ENCODE results near the gene LAX1.
A peak's percentile ranks its signal among the peaks of the same experiment; 100 is the strongest.

Gene LAX1

DNA sequence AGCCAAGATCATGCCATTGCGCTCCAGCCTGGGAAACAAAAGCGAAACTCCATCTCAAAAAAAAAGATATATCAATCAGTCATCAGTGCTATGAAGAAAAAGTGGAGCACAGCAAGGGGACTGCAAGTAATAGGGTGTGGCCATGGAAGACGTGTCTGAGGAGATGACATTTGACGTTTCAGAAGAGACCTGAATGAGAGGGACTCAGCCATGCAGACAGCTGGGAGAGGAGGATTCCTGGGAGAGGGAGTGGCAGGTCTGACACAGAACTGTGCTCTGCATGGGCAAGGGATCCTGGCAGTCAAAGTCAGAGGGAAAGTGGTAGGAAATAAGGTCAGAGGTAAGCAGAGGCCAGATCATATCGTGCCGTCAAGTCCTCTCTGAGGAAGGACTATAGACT, 3.3 kb downstream of the LAX1 start:
- no peak overlapping the region for H3K4me3 ChIP-seq (ENCODE audit: low read depth, low read length)
- no peak for DNase-seq (ENCODE audit: low read depth)
- TF ChIP-seq POLR2A (IDR thresholded peaks at IDR 0.05; ENCODE audit: extremely low read depth, insufficient read length) (no peak), MYC (IDR thresholded peaks at IDR 0.05; ENCODE audit: low read depth, low read length) (no peak)
- TF ChIP-seq, protein P1, sequence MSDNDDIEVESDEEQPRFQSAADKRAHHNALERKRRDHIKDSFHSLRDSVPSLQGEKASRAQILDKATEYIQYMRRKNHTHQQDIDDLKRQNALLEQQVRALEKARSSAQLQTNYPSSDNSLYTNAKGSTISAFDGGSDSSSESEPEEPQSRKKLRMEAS (IDR thresholded peaks at IDR 0.05; ENCODE audit: low read depth, low read length): no peak
- TF ChIP-seq, protein P2, sequence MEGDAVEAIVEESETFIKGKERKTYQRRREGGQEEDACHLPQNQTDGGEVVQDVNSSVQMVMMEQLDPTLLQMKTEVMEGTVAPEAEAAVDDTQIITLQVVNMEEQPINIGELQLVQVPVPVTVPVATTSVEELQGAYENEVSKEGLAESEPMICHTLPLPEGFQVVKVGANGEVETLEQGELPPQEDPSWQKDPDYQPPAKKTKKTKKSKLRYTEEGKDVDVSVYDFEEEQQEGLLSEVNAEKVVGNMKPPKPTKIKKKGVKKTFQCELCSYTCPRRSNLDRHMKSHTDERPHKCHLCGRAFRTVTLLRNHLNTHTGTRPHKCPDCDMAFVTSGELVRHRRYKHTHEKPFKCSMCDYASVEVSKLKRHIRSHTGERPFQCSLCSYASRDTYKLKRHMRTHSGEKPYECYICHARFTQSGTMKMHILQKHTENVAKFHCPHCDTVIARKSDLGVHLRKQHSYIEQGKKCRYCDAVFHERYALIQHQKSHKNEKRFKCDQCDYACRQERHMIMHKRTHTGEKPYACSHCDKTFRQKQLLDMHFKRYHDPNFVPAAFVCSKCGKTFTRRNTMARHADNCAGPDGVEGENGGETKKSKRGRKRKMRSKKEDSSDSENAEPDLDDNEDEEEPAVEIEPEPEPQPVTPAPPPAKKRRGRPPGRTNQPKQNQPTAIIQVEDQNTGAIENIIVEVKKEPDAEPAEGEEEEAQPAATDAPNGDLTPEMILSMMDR (IDR thresholded peaks at IDR 0.05; ENCODE audit: low read depth, low read length): no peak

DNA sequence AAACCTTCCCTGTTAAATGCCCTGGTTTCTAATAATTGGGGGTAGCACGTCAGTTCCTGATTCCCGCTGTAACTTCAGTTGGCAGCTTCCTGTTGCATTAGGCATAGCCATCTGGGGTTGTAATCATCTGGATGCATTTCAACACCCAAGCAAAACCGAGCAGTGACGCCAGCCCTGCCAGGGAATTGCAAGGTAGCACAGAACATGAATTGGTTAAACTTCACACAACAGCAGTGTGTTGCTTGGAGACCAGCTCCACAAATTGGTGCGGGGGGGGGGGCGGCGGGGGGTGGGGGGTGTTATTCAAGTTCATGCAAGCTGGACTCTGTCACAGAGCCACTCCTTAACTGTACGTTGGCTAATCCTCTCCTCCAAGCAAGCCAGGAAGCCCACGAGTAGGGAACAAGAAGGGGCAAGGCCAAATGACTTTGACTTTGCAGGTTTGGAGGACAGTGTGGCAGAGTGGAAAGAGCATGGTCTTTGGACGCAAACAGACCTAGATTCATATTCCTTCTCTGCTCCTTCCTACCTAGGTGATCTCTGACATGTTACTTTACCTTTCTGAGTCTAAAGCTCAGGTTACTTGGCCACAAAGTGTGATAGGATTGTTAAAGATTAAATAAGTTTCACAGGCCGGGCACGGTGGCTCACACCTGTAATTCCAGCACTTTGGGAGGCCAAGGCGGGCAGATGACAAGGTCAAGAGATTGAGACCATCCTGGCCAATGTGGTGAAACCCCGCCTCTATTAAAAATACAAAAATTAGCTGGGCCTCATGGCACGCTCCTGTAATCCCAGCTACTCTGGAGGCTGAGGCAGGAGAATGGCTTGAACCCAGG, 4.7 kb downstream of the LAX1 start:
- peak; percentile 95 for DNase-seq (ENCODE audit: low read depth)
- TF ChIP-seq POLR2A (IDR thresholded peaks at IDR 0.05; ENCODE audit: extremely low read depth, insufficient read length) (no peak), MYC (IDR thresholded peaks at IDR 0.05; ENCODE audit: low read depth, low read length) (peak; percentile 19; the same call in 1 of the 2 replicates)
- TF ChIP-seq, protein P1 (IDR thresholded peaks at IDR 0.05; ENCODE audit: low read depth, low read length): no peak
- TF ChIP-seq, protein P2 (IDR thresholded peaks at IDR 0.05; ENCODE audit: low read depth, low read length): no peak
- H3K4me3 ChIP-seq (ENCODE audit: low read depth, low read length): no peak overlapping the region

DNA sequence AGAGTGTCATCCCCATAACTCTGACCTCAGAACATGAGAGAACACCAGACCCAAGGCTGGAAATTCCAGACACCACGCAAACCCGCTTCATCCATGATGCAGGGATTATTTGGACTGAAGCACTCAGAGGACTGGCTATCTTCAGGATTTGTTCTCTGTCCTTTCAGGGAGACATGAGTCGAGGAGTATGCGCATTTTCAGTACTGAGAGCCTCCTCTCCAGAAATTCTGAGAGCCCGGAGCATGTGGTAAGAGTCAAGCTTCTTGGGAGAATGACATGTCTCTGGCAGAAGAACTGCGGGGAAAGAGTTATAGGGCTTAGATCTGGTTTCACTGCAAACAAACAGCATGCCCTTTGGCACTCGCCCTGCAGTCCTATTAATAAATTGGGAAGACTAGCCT, 6.9 kb downstream of the LAX1 start:
- no peak overlapping the region for H3K4me3 ChIP-seq (ENCODE audit: low read depth, low read length)
- DNase-seq (ENCODE audit: low read depth): no peak
- no peak for TF ChIP-seq POLR2A (IDR thresholded peaks at IDR 0.05; ENCODE audit: extremely low read depth, insufficient read length)
- TF ChIP-seq, protein P1 (IDR thresholded peaks at IDR 0.05; ENCODE audit: low read depth, low read length): no peak
- TF ChIP-seq, protein P2 (IDR thresholded peaks at IDR 0.05; ENCODE audit: low read depth, low read length): no peak
- TF ChIP-seq MYC (IDR thresholded peaks at IDR 0.05; ENCODE audit: low read depth, low read length): no peak

DNA sequence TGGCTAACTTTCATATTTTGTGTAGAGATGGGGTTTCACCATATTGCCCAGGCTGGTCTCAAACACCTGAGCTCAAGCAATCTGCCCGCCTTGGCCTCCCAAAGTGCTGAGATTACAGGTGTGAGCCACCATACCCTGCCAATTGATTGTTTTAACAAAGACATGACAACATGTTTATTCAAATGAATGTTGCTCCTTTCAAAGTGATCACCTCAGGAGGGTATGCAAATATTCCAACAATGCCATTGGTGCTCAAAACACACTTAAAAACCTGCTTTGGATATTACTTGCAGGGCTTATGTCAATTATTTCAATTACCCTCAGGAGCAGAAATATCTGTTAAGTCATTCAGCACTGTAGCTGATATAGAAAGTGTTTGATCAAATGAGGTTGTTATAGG, 7.9 kb downstream of the LAX1 start:
- no peak for DNase-seq (ENCODE audit: low read depth)
- TF ChIP-seq POLR2A (IDR thresholded peaks at IDR 0.05; ENCODE audit: extremely low read depth, insufficient read length): no peak
- no peak for TF ChIP-seq MYC (IDR thresholded peaks at IDR 0.05; ENCODE audit: low read depth, low read length)
- TF ChIP-seq, protein P1 (IDR thresholded peaks at IDR 0.05; ENCODE audit: low read depth, low read length): no peak
- TF ChIP-seq, protein P2 (IDR thresholded peaks at IDR 0.05; ENCODE audit: low read depth, low read length): no peak
- no peak overlapping the region for H3K4me3 ChIP-seq (ENCODE audit: low read depth, low read length)

DNA sequence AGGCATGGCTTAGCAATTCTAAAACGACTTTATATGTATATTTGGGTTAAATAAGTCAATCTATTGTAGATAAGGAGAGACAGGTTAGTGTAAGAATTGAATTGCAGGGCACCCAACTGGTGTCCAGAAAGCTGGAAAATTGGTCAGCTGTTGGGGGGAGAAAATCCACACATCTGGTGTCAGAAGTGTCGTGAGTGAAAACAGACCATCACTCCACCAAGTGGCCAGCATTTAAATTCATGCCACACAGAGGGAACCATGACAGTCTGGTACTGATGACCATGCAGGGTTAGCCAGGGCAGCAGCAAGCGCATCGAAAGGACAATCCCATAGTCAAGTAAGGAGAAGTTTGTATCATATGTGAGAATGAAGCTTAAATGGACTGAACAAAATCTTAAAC, 11.7 kb downstream of the LAX1 start:
- DNase-seq (ENCODE audit: low read depth): peak; percentile 27
- TF ChIP-seq, protein P2 (IDR thresholded peaks at IDR 0.05; ENCODE audit: low read depth, low read length): peak; percentile 1
- no peak for TF ChIP-seq POLR2A (IDR thresholded peaks at IDR 0.05; ENCODE audit: extremely low read depth, insufficient read length)
- H3K4me3 ChIP-seq (ENCODE audit: low read depth, low read length): no peak overlapping the region

All from NB4 (cell line).